ENCODE data around the gene PPP1R13L.
A peak's percentile ranks its signal among the peaks of the same experiment; 100 is the strongest.

DNA sequence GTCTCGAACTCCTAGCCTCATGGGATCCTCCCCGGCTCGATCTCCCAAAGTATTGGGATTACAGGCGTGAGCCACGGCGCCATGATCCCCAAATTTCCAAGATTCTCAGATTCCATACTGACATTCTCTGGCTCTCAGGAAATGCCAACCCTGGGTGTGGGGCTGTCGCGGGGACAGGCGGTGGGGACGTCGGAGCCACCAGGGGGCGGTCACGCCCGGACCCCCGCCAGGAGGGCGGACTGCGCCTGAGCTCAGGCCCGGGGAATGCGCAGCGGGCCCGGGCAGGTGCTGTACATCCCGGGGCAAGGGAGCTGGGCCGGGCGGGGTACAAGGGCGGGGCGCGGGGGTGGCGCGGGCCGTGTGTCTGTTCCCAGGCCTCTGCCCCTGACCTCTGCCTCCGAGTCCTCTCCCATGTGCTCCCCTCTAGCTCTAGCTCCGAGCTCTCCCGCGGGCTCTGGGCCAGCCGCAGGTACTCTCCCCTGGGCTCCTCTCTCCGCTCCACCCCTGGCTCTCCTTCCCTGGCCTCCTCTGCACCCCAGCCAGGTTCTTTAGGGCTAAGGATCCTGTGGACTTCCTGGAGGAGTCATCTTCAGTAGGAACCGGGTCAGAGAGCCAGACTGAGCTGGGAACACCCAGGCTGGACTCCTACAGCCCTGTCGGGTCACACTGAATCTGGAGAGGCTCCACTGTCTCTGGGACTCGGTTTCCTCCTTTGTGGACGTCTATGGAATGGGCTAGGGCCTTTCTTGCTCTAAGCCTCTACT, 2.4 kb downstream of the PPP1R13L start:
- TF ChIP-seq POLR2A (IDR thresholded peaks at IDR 0.05), result no peak
- TF ChIP-seq, protein P1, sequence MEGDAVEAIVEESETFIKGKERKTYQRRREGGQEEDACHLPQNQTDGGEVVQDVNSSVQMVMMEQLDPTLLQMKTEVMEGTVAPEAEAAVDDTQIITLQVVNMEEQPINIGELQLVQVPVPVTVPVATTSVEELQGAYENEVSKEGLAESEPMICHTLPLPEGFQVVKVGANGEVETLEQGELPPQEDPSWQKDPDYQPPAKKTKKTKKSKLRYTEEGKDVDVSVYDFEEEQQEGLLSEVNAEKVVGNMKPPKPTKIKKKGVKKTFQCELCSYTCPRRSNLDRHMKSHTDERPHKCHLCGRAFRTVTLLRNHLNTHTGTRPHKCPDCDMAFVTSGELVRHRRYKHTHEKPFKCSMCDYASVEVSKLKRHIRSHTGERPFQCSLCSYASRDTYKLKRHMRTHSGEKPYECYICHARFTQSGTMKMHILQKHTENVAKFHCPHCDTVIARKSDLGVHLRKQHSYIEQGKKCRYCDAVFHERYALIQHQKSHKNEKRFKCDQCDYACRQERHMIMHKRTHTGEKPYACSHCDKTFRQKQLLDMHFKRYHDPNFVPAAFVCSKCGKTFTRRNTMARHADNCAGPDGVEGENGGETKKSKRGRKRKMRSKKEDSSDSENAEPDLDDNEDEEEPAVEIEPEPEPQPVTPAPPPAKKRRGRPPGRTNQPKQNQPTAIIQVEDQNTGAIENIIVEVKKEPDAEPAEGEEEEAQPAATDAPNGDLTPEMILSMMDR (IDR thresholded peaks at IDR 0.05), result peak in 1 of 3 experiments; percentile 13

Measured in vagina (tissue), 2 donors.